WI38 (cell line): ENCODE results near the gene PTPRG.

Experiments used
- H3K4me3 ChIP-seq: 2 replicates; pipeline ENCODE4 v1.5.1; 2011; ENCODE audit warnings: low read depth, mild to moderate bottlenecking, control low read depth, low read length
- TF ChIP-seq, protein P1 (sequence below): IDR thresholded peaks from 2 replicates; pipeline ENCODE4 v1.5.1; 2012; ENCODE audit warnings: low read depth, mild to moderate bottlenecking, control low read depth, low read length

Gene PTPRG

DNA sequence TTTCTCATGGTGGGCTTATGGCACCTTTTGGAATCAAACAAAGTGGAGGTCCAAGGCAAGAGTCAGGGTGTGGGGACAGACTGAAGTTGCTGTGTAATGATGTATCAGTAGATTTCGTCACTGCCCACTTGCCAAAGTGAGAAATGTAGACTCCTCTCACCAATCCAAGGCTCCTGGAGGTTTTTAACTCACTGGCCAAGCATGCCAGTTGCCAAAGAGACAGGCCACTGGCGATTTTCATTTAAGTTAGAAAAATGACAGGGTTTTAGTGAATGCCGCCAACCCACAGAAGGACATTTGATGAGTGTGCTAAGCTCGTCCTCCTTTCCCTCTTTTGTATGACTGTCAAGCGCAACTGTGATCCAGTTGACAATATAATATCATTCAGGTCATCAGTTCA lies 602.8 kb downstream of the PTPRG start:
- TF ChIP-seq, protein P1, sequence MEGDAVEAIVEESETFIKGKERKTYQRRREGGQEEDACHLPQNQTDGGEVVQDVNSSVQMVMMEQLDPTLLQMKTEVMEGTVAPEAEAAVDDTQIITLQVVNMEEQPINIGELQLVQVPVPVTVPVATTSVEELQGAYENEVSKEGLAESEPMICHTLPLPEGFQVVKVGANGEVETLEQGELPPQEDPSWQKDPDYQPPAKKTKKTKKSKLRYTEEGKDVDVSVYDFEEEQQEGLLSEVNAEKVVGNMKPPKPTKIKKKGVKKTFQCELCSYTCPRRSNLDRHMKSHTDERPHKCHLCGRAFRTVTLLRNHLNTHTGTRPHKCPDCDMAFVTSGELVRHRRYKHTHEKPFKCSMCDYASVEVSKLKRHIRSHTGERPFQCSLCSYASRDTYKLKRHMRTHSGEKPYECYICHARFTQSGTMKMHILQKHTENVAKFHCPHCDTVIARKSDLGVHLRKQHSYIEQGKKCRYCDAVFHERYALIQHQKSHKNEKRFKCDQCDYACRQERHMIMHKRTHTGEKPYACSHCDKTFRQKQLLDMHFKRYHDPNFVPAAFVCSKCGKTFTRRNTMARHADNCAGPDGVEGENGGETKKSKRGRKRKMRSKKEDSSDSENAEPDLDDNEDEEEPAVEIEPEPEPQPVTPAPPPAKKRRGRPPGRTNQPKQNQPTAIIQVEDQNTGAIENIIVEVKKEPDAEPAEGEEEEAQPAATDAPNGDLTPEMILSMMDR: no peak
- H3K4me3 ChIP-seq: no peak overlapping the region

DNA sequence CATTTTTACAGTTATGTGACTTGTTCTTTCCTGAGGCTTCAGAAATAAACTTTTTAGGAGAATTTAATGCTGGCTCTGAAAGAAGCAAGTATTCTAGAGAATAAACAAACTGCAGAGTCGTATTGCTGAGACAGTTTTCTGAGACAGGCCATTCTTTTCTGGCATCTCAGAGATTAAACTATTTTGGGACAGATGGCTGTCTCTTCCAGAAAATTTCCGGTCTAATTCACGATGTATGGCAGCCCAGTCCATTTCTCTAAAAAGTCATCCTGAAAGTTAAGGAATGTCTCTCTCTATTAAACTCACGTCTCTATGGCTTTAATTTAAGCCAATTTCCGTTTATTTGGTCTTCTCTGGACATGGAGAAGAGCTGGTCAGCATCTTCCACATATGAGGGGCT lies 603.4 kb downstream of the PTPRG start:
- no peak overlapping the region for H3K4me3 ChIP-seq

DNA sequence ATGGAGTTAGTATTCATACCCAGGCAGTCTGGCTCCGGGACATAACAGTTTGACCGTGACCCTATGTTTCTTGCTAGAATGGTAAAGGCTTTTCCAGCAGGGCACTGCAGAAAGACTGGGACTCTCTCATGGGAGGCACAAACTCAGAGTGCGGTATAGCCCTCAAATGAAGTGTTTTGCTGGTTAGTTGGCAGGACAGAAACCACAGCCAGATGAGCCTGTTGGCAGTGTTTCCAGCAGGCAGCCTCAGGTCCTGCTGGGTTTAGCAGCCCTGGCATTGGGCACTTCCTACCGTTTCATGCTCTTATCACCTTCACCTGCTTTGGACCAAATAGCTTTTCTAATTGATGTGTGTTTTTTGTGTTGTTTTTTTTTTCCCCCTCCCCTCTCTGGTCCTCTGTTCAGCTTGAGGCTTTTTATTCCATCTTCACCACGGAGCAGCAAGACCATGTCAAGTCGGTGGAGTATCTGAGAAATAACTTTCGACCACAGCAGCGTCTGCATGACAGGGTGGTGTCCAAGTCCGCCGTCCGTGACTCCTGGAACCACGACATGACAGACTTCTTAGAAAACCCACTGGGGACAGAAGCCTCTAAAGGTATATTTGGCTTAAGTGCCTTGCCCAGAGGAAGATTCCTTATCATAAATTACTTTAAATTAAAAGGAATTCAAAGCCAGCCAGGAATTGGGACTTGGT lies 606.3 kb downstream of the PTPRG start:
- no peak overlapping the region for H3K4me3 ChIP-seq
- TF ChIP-seq, protein P1: no peak

More for the DNA sequence above, 603.4 kb downstream of the PTPRG start:
- TF ChIP-seq, protein P1: no peak

DNA sequence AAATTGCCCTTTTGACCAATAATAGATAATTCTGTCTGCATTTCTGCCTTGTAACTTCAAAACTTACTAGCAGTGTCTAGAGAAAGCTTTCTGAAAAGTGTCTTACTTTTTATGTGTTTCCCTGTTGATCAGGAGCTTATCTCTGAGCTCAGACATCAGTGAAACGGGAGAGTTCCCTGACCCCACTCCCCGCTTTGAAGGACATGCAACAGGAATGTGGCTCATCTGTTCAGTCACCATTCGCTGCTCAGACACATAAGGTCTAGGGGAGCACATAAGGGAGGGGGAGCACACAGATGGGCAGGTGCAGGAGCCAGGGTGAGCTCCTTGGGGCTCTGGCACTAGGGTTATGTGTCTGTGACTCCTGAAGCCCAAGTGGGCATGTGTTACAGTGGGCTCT lies 607.0 kb downstream of the PTPRG start:
- TF ChIP-seq, protein P1: no peak
- no peak overlapping the region for H3K4me3 ChIP-seq

DNA sequence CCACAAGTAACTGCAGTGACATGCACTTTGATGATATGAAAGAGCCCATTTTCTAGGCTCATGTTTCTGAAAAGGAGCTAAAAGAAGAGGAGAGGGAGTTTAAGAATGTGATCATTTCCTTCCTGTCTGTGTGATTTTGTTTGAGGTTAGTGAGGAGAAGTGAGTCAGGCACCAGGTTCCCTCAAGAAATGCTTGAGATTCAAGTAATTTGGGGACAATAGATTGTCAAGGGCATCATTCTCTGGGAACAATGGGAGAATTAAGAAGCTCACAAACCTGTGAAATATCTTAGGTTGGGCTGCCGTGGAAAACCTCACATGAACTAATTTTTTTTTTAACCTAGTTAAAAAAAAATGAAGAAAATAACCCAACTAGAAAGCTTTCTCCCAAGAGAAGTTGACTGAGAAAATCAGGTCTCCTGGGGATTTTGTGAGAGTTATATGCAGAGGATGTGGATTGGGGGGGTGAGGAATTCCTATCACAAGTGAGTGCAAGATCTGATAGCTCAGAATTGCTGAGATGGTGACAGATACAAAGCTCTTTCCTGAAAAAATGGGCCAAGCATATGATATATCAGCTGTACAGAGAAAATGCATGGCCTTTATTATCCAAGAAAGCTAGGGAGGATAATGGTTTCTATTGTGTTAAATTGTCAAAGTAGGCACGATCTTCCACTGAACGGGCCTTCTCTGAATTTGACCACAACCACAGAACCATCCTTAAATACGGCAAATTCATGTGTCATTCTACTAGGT lies 608.7 kb downstream of the PTPRG start:
- no peak overlapping the region for H3K4me3 ChIP-seq
- TF ChIP-seq, protein P1: no peak

DNA sequence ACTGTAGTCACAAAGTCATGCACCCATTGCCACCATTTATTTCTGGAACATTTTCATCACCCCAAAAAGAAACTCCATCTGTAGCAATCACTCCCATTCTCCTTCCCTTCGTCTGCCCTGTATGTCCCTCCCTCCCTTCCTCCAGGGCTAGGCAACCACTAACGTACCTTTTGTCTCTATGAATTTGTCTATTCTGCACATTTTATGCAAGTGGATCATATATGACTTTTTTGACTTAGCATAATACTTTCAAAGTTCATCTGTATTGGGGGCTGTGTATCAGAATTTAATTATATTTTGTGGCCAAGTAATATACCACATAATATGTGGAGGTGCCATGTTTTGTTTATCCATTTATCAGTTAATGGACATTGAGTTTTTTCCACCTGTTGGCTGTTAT lies 610.4 kb downstream of the PTPRG start:
- TF ChIP-seq, protein P1: no peak

DNA sequence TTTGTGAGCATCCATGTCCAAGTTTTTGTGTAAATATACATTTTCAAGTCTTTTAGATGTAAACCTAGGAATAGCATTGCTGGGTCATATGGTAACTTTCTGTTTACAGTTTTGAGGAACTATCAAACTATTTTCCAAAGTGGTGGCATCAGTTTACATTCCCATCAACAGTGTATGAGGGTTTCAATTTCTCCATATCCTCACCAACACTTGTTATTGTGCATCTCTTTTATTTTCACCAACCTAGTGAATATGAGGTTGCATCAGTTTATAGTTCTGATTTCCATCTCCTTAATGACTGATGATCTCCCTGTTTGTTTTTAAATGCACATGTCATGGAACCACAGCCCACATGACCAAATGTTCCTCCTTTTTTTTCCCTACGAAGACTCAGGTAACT lies 610.8 kb downstream of the PTPRG start:
- no peak overlapping the region for H3K4me3 ChIP-seq
- TF ChIP-seq, protein P1: no peak

More for the DNA sequence above, 610.4 kb downstream of the PTPRG start:
- H3K4me3 ChIP-seq: no peak overlapping the region
